Measurements from ENCODE around the gene STYXL1.
A peak's percentile ranks its signal among the peaks of the same experiment; 100 is the strongest.
"Not testable (repeated sequence)": the region's sequence is repeated elsewhere in the genome, so short reads cannot be mapped to it uniquely, and the experiment has no call there.

STYXL1 gene

GRCh38 chr7:76047811-76048667, at the start of gene STYXL1, which contains the start of gene MDH2:
Gene STYXL1 (minus strand): TSS chr7:76048000. CDS start chr7:76030523, 17,477 bp downstream.
Gene MDH2 (plus strand): TSS chr7:76048106. CDS start chr7:76048161, 55 bp downstream.
- peak; percentile 68 to 76 for DNase-seq (ENCODE audit: low read depth in 2 of 2)

- no peak for DNase-seq (ENCODE audit: low read depth in 2 of 2)
Observed at GRCh38 chr7:76095908-76096307, 48.1 kb upstream of the STYXL1 start.

- not testable (repeated sequence) for DNase-seq (ENCODE audit: low read depth in 2 of 2)
Observed at GRCh38 chr7:76094326-76094725, 46.5 kb upstream of the STYXL1 start.

- not testable (repeated sequence) for DNase-seq (ENCODE audit: low read depth in 2 of 2)
Observed at GRCh38 chr7:76093531-76093930, 45.7 kb upstream of the STYXL1 start.

- DNase-seq (ENCODE audit: low read depth in 2 of 2) = no peak
Observed at GRCh38 chr7:76091506-76091905, 43.7 kb upstream of the STYXL1 start.

GRCh38 chr7:76089865-76090475, 42.2 kb upstream of the STYXL1 start:
- DNase-seq (ENCODE audit: low read depth in 2 of 2) = no peak

GRCh38 chr7:76087362-76087791, 39.6 kb upstream of the STYXL1 start:
- not testable (repeated sequence) for DNase-seq (ENCODE audit: low read depth in 2 of 2)

GRCh38 chr7:76086070-76086469, 38.3 kb upstream of the STYXL1 start:
- no peak for DNase-seq (ENCODE audit: low read depth in 2 of 2)

GRCh38 chr7:76084115-76084514, 36.3 kb upstream of the STYXL1 start:
- not testable (repeated sequence) for DNase-seq (ENCODE audit: low read depth in 2 of 2)

- DNase-seq (ENCODE audit: low read depth in 2 of 2) = no peak
Observed at GRCh38 chr7:76080204-76080603, 32.4 kb upstream of the STYXL1 start.

GRCh38 chr7:76077435-76077834, 29.6 kb upstream of the STYXL1 start:
- no peak for DNase-seq (ENCODE audit: low read depth in 2 of 2)

- DNase-seq (ENCODE audit: low read depth in 2 of 2) = no peak
Observed at GRCh38 chr7:76076995-76077394, 29.2 kb upstream of the STYXL1 start.

GRCh38 chr7:76074972-76075370, 27.2 kb upstream of the STYXL1 start:
- DNase-seq (ENCODE audit: low read depth in 2 of 2) = no peak

- no peak for DNase-seq (ENCODE audit: low read depth in 2 of 2)
Observed at GRCh38 chr7:76074306-76074971, 26.6 kb upstream of the STYXL1 start.

GRCh38 chr7:76073335-76073990, 25.7 kb upstream of the STYXL1 start:
- no peak for DNase-seq (ENCODE audit: low read depth in 2 of 2)

- DNase-seq (ENCODE audit: low read depth in 2 of 2) = no peak
Observed at GRCh38 chr7:76072243-76073148, 24.7 kb upstream of the STYXL1 start.

GRCh38 chr7:76071316-76072242, 23.8 kb upstream of the STYXL1 start:
- DNase-seq (ENCODE audit: low read depth in 2 of 2) = no peak

- DNase-seq (ENCODE audit: low read depth in 2 of 2) = no peak
Observed at GRCh38 chr7:76069238-76069638, 21.4 kb upstream of the STYXL1 start.

- no peak for DNase-seq (ENCODE audit: low read depth in 2 of 2)
Observed at GRCh38 chr7:76066716-76067503, 19.1 kb upstream of the STYXL1 start.
